Stimulated activated CD8-positive, alpha-beta memory T cell treated with anti-CD3 and anti-CD28 coated beads, Interleukin-15, amount 100 ng/mL, for 1 hour (primary cell): ENCODE measurements around the gene KCNMB1.
"Not testable (repeated sequence)": the region's sequence is repeated elsewhere in the genome, so short reads cannot be mapped to it uniquely, and the experiment has no call there.

ENCODE experiments used
- DNase-seq: peaks from one replicate; pipeline ENCODE4 v3.0.0-alpha.2; 2020; ENCODE audit warnings: low read depth

Gene KCNMB1

DNA sequence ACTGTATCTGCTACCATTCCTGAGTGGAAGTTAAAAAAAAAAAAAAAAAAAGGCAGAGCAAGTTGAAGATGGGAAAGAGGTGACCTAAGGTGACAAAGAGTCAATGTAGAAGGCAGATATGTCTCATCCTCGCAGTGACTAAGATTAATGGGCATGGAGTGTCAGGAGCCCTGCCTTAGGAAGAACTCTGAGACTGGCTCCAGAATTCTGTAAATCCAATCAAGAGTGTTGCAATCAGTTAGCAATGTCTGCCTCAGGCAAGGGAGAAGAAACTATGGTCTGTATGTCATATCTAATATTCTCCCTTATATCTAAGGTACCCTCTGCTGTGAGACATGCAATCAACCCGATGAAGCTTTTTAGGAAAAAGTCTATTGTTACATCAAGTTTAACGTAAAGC, 24.7 kb upstream of the KCNMB1 start:
- DNase-seq = no peak

DNA sequence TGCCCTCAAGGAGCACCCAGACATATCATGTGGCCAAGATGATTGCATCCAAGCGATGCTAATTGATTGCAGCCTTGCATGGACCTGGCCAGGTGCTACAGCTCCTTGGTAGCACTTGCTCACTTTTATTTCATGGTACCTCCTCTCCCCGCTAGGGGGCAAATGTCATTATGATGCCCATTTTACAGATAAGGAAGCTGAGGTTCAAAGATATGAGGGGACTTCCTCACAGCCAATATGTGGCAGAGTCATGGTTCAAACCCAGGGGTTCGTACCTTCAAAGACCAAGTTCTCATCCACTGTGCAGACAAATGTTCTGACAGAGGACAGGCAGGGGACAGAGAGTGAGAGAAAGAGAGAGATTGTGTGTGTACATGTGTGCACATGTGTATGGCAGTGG, 21.9 kb upstream of the KCNMB1 start:
- DNase-seq = no peak

DNA sequence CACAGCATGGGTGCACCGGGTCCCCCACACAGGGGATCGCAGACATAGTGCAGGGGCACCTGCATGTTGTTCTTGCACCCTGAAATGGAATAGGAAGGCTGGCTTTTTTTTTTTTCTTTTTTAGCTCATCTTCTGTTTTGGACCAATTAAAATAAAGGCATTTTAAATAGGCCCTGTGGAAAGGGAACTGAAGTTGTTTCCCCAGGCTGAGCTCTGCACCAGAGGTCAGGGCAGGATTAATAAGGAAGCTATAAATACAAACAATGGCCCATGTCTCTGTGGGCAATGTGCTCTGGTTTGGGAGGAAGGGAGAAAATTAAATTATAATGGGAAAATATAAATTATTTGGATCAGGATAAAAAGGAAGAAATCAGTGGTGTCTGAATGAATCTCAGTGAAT, 21.2 kb upstream of the KCNMB1 start:
- no peak for DNase-seq

DNA sequence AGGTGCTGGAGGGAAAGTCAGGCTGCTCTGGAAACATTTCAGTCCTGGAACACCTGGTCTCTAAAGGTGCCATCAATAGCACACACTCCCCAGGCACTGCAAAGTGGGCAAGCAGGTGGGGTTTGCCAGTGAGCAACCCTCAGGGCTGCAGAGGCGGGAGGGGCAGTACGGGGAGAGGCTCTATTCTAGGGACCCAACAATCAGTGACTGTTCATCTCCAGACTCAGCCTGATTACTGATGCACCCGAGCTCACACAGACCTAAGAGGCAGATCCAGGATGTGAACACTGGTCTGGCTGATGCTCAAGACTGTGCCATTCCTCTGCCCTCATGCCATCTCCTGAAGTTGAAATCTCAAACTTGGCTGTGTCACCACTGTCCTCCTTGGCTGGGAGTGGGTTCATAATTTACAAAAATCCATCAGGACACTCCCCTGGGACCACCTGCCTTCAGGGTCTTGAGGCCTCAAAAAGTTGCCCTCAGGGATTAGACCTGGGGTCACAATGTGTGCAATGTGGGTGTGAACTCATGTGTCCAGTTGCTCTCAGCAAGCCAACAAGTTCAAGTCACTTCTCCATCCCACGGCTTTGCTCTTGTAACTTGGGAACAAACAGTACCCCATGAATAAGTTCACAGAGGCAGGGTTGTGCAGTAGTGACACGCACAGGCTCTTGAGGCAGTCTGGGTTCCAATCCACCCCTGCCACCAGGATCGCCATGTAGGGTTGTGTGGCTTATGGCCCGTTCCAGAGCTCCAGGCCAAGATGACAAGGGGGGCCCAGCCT, 19.9 kb upstream of the KCNMB1 start:
- DNase-seq = no peak

DNA sequence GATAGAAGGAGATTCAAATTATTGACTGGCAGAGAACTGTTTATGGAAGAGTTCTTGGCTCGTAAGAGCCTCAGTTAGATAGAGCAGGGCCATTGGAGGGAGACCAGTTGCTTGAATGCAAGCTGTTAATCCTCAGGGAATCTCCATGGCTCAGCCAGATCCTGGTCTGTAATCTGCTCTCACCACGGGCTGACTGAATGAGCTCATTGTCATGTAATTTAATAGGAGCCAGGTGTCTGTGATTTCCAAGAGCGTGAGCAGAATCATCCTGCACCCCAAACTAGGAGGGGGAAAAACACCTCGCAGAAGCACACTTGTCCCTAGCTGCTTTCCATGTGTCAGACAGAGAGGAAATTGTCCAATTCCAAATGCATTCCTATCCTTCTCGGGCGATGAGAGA, 19.1 kb upstream of the KCNMB1 start:
- no peak for DNase-seq

DNA sequence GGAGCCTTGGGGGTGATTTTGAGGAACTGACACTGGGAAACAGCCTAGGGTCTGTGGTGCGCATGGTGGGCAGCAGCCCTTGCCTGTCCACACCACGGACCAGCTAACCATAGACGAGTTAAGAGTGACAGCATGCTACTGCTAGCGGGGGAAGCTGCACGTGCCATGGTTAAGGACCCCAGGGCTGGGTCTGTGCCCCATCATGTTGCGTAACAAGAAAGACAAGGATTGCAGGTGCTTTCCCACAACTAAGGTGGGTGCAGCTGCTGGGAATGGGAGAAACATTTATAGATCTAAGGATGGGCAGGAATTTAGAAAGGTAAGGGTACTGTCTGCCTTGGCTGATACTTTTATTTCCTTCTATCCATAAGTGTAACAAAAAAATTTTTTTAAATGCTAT, 17.9 kb upstream of the KCNMB1 start:
- no peak for DNase-seq

DNA sequence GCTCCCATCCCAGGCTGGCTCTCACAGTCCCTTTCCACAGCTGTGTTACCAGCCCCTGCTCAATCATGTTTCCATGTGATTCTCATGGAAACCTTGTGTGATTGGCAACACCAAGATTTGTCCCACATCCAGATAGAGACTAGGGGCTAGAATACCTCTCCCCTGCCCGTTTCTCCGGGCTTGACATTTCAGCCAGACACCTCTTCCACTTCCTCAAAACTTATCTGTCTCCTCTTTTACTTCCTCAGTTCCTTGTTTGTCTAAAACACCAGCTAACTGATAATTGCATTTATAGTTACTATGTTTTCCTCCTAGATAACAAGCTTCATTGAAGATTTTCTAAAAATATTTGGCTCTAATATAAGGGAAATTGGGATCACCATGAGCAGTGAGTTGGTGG, 16.6 kb upstream of the KCNMB1 start:
- no peak for DNase-seq

DNA sequence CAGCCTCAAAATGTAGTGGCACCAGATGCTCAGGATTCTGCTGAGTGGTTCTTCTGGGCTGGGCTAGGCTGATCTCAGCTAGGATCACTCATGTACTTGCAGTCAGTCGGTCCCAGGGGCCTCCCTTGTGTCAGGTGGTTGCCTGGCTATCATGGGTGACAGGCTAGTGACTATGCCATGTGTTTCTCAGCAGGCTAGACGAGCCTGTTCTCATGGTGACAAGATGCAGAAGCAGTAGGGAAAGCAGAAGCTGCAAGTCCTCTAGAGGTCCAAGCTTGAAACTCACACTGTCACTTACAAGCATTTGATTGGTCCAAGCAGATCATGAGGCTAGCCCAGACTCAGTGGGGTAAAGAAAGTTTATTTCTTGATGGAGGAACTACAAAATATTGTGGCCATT, 15.2 kb upstream of the KCNMB1 start:
- no peak for DNase-seq

DNA sequence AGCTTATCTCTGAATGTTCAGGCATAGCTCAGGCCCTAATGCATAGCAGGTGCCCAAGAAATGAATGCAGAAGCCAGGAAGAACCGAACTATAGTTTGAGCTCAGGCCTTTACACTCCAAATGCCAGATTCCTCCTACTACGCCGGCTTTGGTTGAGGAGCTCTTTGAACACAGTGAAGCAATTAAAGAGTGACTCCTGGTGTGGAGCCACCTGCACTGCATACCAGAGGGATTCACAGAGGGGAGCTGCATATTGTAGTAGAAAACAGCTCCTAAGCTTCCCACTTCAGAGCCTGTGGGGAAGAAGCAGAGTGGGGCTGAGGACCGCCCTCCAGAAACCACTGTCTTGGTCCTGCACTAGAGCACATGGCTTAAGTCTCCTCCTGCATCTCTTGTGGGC, 14.5 kb upstream of the KCNMB1 start:
- DNase-seq = no peak

DNA sequence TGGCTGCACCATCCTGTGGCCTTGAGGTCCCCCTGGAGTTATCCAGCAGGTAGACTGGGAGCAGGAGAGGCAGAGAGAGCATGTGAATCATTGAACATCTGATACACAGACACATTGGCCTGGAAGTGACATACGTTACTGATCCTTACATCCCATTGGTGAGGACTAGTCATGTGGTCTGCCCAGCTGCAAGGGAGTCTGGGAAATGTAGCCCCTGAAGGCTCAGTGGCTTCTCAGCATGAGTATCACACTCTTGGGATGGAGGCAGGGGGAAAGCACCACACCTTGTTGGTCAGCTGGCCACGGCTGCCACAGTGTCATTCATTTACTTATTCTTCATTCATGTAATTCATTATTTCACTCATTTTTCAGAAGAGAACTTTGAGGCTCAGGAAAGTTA, 13.3 kb upstream of the KCNMB1 start:
- no peak for DNase-seq

DNA sequence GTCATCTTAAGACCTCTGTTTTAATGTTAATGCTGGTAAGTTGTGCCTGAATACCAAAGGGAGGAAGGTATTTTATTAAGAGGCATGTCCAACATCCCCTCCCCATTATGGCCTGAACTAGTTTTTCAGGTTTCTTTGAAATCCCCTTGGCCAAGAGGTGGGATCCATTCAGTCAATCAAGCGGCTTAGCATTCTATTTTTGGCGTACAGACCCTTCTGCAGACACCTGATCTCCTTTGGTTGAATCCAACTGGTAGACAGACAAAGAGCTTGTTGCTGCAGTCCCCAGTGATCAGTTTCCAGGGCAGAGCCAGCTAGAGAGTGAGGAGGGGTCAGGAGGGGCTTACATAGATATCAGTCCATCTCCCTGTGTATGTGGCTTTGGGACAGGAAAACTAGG, 7.9 kb upstream of the KCNMB1 start:
- no peak for DNase-seq

DNA sequence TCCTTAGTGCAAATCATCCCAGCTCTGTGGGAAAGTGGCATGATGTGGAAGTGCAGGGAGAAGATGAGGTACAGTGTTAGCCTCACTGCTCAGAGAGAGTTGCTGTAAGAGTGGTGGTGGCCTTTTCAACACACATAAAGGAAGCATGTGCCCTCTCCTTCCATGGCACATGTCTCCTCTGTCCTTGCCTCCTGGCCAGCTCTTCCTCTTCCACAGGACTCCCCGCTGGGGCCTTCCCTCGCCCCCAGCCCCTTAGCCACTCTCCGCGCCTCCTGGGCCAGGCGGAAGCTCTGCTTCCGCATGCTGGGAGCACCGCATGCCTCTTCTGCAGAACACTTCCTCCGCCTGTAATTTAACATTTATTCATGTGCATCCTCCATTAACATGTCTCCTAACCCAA, 4.8 kb upstream of the KCNMB1 start:
- DNase-seq = no peak

DNA sequence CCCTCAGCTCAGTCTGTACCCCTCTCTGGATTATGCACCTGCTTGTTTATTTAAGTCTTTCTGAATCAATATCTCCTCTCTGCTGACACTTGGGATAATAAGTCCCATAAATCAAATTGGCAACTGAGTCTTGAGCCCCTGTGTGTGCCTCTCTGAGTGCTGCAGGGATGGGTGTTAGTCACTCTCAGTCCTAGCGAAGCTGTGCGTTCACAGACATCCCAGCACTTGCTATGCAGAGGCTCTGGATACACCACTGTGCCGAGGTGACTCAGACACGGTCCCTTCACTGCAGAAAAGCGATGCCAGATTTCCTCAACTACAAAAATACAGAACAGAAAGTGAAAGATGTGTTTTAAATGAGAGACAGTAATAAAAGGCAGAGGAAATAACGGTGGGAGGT, 4.1 kb upstream of the KCNMB1 start:
- no peak for DNase-seq

DNA sequence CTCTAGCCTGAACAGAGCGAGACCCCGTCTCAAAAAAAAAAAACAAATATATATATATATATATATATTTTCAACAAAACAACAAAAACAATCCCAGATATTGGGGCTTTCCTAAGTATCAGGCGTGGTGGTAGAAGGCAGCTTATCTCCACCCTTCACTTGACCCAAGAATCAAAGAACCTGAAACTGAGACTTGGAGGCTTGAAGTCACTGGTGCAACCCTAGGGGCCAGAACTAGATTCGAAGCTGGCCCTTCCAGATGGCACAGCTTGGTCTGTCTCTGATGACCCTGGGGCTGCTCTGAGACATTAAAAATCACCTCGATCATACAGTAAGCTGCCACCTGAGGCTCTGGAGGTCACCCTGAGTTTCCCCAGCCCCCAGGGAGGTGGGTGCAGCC, 1.3 kb upstream of the KCNMB1 start:
- DNase-seq = no peak

DNA sequence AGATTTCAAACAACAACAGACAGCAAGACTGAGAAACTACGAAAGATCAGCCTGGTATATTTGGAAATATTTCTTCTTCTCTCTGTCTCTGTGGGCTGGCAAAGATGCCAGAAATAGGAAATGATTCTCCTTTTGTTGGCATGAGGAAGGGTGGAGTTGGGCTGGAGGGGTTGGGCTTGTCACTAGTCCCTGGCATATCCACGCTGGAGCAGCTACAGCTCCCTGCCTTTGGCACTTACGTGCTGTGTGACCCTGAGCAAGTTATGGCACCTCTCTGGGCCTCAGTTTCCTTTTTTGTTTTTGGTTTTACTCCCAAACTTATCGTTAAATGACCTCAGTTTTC, 354 bp upstream of the KCNMB1 start:
- DNase-seq = no peak

DNA sequence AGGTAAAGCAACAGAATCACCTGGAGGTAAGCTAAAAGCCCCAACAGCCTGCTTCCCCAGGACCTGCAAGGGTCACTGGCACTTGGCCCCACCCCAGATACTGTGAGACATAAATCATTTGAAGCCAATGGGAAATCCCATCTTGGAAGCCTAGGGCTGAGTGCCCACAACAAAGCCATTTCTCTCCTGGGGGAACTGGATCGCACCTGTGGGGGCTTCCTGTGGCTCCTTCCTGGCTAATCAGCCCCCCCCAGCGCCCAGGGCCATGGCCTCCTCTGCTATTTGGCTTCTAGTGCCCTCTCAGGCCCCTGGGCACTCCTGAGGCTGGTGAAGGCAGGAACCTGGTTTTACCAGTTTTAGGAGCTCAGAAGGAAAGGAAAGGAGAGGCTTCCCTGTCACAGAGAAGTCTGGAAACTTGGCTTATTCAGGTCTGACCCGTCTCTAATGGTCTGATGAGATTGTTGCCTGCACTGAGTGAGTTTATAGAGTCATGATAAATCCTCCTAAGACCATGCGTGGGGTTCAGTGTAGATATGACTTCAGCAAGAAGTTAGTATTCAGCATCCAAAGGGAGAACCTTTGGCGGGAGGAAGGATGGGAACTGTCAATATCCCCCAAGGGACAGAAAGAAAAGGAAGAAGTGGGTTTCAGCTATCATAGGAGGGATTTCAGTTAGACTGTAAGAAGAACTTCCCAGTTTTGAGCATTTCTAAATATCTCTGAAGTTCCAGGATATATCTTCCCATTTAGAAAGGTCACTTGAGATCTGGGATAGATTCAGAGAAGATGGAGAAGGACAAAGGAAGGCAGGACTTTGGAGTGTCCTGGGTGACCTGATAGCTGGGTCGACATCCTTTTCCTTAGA, 1.2 kb downstream of the KCNMB1 start:
- no peak for DNase-seq

DNA sequence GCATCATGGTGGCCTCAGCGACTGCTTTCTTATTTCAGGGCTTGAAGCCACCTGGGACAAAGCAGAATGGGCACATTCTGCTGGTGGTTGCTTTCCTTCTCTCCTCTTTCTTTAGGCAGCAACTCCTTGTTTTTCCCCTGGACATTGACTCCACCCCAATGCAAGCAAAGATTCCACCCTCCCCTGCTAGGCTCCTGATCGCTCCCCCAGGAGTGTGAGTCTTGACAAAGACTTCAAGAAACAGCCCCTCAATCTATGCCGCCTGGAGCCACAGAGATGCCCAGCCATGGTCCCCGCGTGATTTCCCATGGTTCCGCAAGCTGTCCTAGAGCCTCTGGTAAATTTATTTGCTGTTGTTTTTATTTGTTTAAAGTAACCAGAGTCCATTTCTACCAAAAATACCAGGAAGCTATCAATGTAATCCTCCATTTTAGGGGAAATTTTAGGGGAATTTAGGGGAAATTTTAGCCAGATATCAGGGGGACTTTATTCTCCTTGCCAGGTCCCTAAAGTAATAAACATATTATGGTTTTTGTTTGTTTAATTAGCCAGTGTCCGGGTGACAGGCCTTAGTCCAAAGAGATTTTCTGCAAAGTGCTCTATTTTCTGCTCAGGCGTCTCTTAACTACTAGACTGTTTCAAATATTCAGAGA, 2.3 kb downstream of the KCNMB1 start:
- no peak for DNase-seq

DNA sequence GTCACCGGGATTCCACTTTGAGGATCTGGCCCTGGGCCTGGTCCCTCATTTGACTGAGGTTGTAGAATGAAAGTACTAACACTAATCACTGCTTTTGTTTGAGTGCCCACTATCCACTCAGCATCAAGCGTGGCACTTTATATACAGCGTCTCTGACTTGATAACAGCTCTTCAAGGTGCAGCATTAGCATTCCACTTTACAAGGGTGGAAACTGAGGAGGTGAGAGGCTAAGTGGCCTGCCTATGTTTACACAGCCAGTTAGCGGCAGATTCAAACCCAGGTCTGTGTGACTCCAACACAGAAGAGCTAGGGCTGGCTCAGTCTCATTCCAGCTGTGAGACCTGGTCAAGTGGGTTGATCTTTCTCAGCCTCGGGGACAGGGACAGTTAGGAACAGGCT, 5.9 kb downstream of the KCNMB1 start:
- no peak for DNase-seq

DNA sequence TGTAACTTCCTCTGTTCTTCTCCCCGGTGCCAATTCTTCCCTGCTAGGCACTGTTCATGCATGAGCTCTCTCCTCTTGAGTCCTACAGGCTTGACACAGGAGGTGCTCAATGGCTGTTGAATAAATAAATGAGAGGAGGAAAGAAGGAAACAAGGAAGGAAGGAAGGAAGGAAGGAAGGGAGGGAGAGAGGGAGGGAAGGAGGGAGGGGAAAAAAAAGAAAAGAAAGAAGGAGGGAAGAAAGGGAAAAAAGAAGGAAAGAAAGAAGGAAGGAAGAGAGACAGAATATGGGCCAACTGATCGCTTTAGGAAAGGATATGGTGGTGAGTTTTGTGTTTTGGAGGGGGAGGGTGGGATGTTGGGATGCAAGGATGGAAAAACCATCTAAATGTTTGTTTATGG, 6.4 kb downstream of the KCNMB1 start:
- DNase-seq = no peak

DNA sequence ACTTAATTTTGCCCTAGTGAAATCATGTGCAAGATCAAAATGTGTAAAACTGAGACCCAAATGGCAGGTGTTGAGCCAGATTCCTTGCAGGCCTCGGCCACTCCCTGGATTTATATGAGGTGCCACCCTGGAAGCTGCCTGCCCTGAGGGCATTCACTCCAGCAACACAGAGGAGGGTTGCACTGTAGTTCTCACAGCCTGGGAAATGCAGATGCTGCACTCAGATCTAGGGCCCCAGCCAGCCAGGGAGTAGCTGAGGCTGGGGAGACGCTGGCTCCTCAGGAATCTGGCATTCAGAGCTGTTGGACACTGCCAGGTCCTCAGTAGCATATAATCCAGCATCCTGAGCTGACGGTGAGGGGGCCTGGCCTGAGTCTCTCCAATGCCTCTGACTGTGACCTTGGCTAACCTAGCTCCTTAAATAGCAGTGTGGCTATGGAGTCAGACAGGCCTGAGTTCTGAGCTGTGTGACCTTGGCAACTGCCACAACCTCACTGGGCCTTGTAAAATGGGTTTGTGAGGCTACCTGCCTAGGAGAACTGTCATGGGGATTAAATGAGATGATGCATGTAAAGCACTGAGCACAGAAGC, 8.7 kb downstream of the KCNMB1 start:
- DNase-seq = no peak

DNA sequence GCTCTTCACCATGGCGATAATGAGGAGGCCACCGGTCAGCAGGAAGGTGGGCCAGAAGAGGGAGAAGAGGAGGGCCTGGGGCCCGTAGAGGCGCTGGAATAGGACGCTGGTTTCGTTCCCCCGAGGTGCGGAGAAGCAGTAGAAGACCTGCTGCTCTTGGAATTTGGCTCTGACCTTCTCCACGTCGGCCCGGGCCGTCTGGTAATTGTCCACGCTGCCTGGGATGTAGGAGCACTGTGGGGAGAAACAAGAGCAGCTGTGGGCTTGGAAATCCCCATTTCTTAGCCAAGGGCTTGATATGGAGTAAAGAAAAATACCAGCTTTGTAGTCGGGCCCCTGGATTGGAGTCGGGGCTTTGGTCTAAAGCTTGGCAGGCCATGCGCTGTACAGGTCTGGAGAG, 10.4 kb downstream of the KCNMB1 start:
- DNase-seq = no peak

DNA sequence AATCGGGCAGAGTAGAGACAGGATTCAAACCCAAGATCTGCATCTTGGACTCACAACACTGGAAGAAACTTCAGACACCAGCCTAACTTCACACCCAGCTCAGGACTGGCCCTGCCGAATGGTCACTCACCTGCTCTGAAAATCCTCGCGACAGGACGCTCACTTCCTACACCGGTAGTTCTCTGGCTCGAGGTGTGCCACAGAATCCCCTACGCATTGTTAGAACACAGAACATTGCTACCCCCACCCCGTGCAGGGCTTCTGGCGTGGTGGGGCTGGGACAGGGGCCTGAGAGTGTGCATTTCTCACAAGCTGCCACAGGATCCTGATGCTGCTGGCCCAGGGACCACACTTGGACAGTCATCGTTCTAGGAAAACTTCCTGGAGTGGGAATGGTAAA, 12.1 kb downstream of the KCNMB1 start:
- DNase-seq = no peak

DNA sequence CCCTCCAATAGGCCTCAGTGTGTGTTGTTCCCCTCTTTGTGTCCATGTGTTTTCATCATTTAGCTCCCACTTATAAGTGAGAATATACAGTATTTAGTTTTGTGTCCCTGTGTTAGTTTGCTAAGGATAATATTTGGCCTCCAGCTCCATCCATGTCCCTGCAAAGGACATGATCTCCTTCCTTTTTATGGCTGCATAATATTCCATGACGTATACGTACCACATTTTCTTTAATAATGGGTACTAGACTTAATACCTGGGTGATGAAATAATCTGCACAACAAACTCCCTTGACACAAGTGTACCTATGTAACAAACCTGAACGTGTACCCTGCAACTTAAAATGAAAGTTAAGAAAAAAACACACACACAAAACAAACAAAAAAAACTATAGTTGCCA, 12.6 kb downstream of the KCNMB1 start:
- DNase-seq = not testable (repeated sequence)
